Thyroid gland (tissue), 4 donors: Measurements from ENCODE around the gene NPRL2.

ENCODE experiments used
- POLR2A ChIP-seq, 2 donors: fragments of 450-650 bp; IDR thresholded peaks; one replicate each; pipeline ENCODE4 v1.6.1; 2017; ENCODE audit warnings: antibody characterized with exemption in 2 of 2, mild to moderate bottlenecking in 2 of 2, moderate library complexity in 1 of 2
- TF ChIP-seq, protein P1 (sequence below), 6 experiments: fragments of 200-600 bp in 3 of 6; fragments of 450-650 bp in 3 of 6; sonication (generic) in 3 of 6; IDR thresholded peaks; one replicate each; pipeline ENCODE4 v1.5.1; 2016 to 2019; ENCODE audit warnings: antibody characterized with exemption in 6 of 6, mild to moderate bottlenecking in 2 of 6, inconsistent platforms in 1 of 6, moderate library complexity in 1 of 6

DNA sequence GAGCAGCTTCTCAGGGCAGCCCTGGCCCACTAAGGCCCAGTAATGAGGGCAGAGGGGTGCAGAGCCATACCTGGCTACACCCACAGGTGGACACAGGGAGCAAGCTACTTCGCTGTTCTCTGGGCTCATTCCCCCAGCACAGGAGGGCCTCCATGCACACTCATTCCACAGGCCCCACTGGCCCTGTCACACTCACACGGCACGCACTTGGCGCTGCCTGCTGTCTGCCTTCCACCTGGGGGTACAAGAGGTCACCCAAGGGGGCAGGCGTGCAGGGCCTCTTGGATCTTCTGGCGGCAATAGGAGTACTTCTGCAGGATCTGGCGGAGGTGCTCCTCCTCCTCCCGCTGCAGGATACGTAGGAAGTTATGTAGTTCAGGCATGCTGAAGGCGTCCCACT lies 20.2 kb downstream of the NPRL2 start:
- TF ChIP-seq, protein P1, sequence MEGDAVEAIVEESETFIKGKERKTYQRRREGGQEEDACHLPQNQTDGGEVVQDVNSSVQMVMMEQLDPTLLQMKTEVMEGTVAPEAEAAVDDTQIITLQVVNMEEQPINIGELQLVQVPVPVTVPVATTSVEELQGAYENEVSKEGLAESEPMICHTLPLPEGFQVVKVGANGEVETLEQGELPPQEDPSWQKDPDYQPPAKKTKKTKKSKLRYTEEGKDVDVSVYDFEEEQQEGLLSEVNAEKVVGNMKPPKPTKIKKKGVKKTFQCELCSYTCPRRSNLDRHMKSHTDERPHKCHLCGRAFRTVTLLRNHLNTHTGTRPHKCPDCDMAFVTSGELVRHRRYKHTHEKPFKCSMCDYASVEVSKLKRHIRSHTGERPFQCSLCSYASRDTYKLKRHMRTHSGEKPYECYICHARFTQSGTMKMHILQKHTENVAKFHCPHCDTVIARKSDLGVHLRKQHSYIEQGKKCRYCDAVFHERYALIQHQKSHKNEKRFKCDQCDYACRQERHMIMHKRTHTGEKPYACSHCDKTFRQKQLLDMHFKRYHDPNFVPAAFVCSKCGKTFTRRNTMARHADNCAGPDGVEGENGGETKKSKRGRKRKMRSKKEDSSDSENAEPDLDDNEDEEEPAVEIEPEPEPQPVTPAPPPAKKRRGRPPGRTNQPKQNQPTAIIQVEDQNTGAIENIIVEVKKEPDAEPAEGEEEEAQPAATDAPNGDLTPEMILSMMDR (IDR thresholded peaks at IDR 0.05) = no peak
- no peak for TF ChIP-seq POLR2A (IDR thresholded peaks at IDR 0.05)
